Measurements from ENCODE around the gene NODAL. TPM values are rescaled to one million over a fixed set of nuclear protein-coding genes. Genes with fewer than 3 reads are reported as not detected.

Gene NODAL
- total RNA-seq, 2 experiments from 2014 or later: not detected

- no peaks in the 10 kb centered on the region for H3K9me3 Mint-ChIP-seq
- peak; percentile 62 for DNase-seq
- H3K27me3 Mint-ChIP-seq: peaks cover 28% of the 10 kb centered on the region
- CTCF ChIA-PET: interaction anchor here (0.7 to 4.1 kb wide), 40 partner anchors 14 to 415 kb away, joined by 3 to 41 read pairs (median 4); partner anchors contain the start of gene NODAL
- POLR2A ChIA-PET: interaction anchor here (0.6 kb wide), 1 partner anchor 233 kb away, joined by 3 read pairs; no protein-coding TSS in a partner anchor
- H3K4me1 Mint-ChIP-seq (ENCODE audit: low read depth): peaks cover 2% of the 10 kb centered on the region
- no peak overlapping the region for H3K4me3 Mint-ChIP-seq
- intact Hi-C loops (cut with micrococcal nuclease): loop anchor here (1.0 to 5.0 kb wide), 3 partner anchors 79 to 421 kb away; no protein-coding TSS in a partner anchor
- no peaks in the 10 kb centered on the region for H3K36me3 Mint-ChIP-seq
- H3K27ac Mint-ChIP-seq: no peak overlapping the region
Observed at GRCh38 chr10:70461397-70462348, 20.2 kb upstream of the NODAL start.

- no peaks in the 10 kb centered on the region for H3K36me3 Mint-ChIP-seq
Observed at GRCh38 chr10:70459774-70460490, 18.5 kb upstream of the NODAL start.

GRCh38 chr10:70459061-70459773 is 17.7 kb upstream of the NODAL start:
- DNase-seq: no peak
- Mint-ChIP-seq H3K36me3 (no peaks in the 10 kb centered on the region), H3K27ac (no peak overlapping the region), H3K27me3 (peaks cover 34% of the 10 kb centered on the region), H3K4me3 (no peak overlapping the region), H3K4me1 (ENCODE audit: low read depth) (peaks cover 2% of the 10 kb centered on the region), H3K9me3 (no peaks in the 10 kb centered on the region)
- intact Hi-C loops (cut with micrococcal nuclease): no loop called here
- ChIA-PET CTCF (interaction anchor here (0.8 kb wide), 1 partner anchor 79 kb away, joined by 3 read pairs; no protein-coding TSS in a partner anchor), POLR2A (no interaction called here)

More at GRCh38 chr10:70459774-70460490, 18.5 kb upstream of the NODAL start:
- Mint-ChIP-seq H3K4me1 (ENCODE audit: low read depth) (peaks cover 2% of the 10 kb centered on the region), H3K4me3 (no peak overlapping the region), H3K27me3 (peaks cover 34% of the 10 kb centered on the region), H3K27ac (no peak overlapping the region), H3K9me3 (no peaks in the 10 kb centered on the region)
- intact Hi-C loops (cut with micrococcal nuclease): loop anchor here (2.0 to 5.0 kb wide), 2 partner anchors 299 to 422 kb away; no protein-coding TSS in a partner anchor
- ChIA-PET POLR2A (no interaction called here), CTCF (interaction anchor here (0.8 to 3.1 kb wide), 4 partner anchors 16 to 81 kb away, joined by 3 to 28 read pairs (median 20); no protein-coding TSS in a partner anchor)
- DNase-seq: no peak

GRCh38 chr10:70458329-70459060 is 17.0 kb upstream of the NODAL start:
- ChIA-PET POLR2A (no interaction called here), CTCF (interaction anchor here (1.1 kb wide), 1 partner anchor 53 kb away, joined by 3 read pairs; no protein-coding TSS in a partner anchor)
- Mint-ChIP-seq H3K4me3 (no peak overlapping the region), H3K9me3 (no peaks in the 10 kb centered on the region), H3K27ac (no peak overlapping the region), H3K27me3 (peaks cover 34% of the 10 kb centered on the region), H3K4me1 (ENCODE audit: low read depth) (peaks cover 2% of the 10 kb centered on the region), H3K36me3 (no peaks in the 10 kb centered on the region)
- peak; percentile 66 for DNase-seq
- intact Hi-C loops (cut with micrococcal nuclease): no loop called here

- DNase-seq: no peak
- Mint-ChIP-seq H3K4me3 (no peak overlapping the region), H3K4me1 (ENCODE audit: low read depth) (peaks cover 2% of the 10 kb centered on the region), H3K27ac (no peak overlapping the region), H3K27me3 (peaks cover 34% of the 10 kb centered on the region), H3K36me3 (no peaks in the 10 kb centered on the region), H3K9me3 (no peaks in the 10 kb centered on the region)
- POLR2A ChIA-PET: no interaction called here
- intact Hi-C loops (cut with micrococcal nuclease): no loop called here
- CTCF ChIA-PET: interaction anchor here (1.1 kb wide), 1 partner anchor 52 kb away, joined by 3 read pairs; no protein-coding TSS in a partner anchor
Observed at GRCh38 chr10:70457759-70458305, 16.4 kb upstream of the NODAL start.

GRCh38 chr10:70456164-70456563 is 14.7 kb upstream of the NODAL start:
- H3K4me3 Mint-ChIP-seq: no peak overlapping the region
- POLR2A ChIA-PET: no interaction called here

GRCh38 chr10:70455213-70455630 is 13.7 kb upstream of the NODAL start:
- intact Hi-C loops (cut with micrococcal nuclease): no loop called here
- no peak for DNase-seq
- ChIA-PET CTCF (no interaction called here), POLR2A (no interaction called here)
- Mint-ChIP-seq H3K9me3 (no peaks in the 10 kb centered on the region), H3K4me3 (no peak overlapping the region), H3K27me3 (peaks cover 32% of the 10 kb centered on the region), H3K36me3 (no peaks in the 10 kb centered on the region), H3K27ac (no peak overlapping the region), H3K4me1 (ENCODE audit: low read depth) (peaks cover 2% of the 10 kb centered on the region)

More at GRCh38 chr10:70456164-70456563, 14.7 kb upstream of the NODAL start:
- Mint-ChIP-seq H3K27ac (no peak overlapping the region), H3K4me1 (ENCODE audit: low read depth) (peaks cover 2% of the 10 kb centered on the region), H3K36me3 (no peaks in the 10 kb centered on the region), H3K9me3 (no peaks in the 10 kb centered on the region), H3K27me3 (peaks cover 32% of the 10 kb centered on the region)
- CTCF ChIA-PET: interaction anchor here (1.3 kb wide), 1 partner anchor 303 kb away, joined by 4 read pairs; no protein-coding TSS in a partner anchor
- intact Hi-C loops (cut with micrococcal nuclease): no loop called here
- no peak for DNase-seq

- H3K27ac Mint-ChIP-seq: no peak overlapping the region
- H3K4me1 Mint-ChIP-seq (ENCODE audit: low read depth): no peaks in the 10 kb centered on the region
- no peak for DNase-seq
- H3K9me3 Mint-ChIP-seq: no peaks in the 10 kb centered on the region
- POLR2A ChIA-PET: no interaction called here
- CTCF ChIA-PET: interaction anchor here (0.6 to 3.3 kb wide), 2 partner anchors 13 to 39 kb away, joined by 3 to 10 read pairs; no protein-coding TSS in a partner anchor
- H3K36me3 Mint-ChIP-seq: no peaks in the 10 kb centered on the region
- intact Hi-C loops (cut with micrococcal nuclease): no loop called here
- no peak overlapping the region for H3K4me3 Mint-ChIP-seq
- H3K27me3 Mint-ChIP-seq: peaks cover 8% of the 10 kb centered on the region
Observed at GRCh38 chr10:70448236-70448635, 6.8 kb upstream of the NODAL start.

GRCh38 chr10:70445718-70446657 is 4.5 kb upstream of the NODAL start:
- no peak for DNase-seq
- CTCF ChIA-PET: interaction anchor here (0.9 to 3.3 kb wide), 4 partner anchors 13 to 95 kb away, joined by 3 to 10 read pairs (median 3); no protein-coding TSS in a partner anchor
- Mint-ChIP-seq H3K27me3 (peaks cover 25% of the 10 kb centered on the region), H3K4me1 (ENCODE audit: low read depth) (peaks cover 7% of the 10 kb centered on the region), H3K27ac (no peak overlapping the region), H3K4me3 (no peak overlapping the region), H3K9me3 (no peaks in the 10 kb centered on the region), H3K36me3 (no peaks in the 10 kb centered on the region)
- intact Hi-C loops (cut with micrococcal nuclease): no loop called here
- POLR2A ChIA-PET: no interaction called here

- intact Hi-C loops (cut with micrococcal nuclease): no loop called here
- CTCF ChIA-PET: interaction anchor here (1.3 kb wide), 1 partner anchor 18 kb away, joined by 3 read pairs; no protein-coding TSS in a partner anchor
- no peak overlapping the region for H3K27ac Mint-ChIP-seq
- H3K4me3 Mint-ChIP-seq: no peak overlapping the region
- no peaks in the 10 kb centered on the region for H3K36me3 Mint-ChIP-seq
- H3K4me1 Mint-ChIP-seq (ENCODE audit: low read depth): peaks cover 13% of the 10 kb centered on the region
- peaks cover 29% of the 10 kb centered on the region for H3K27me3 Mint-ChIP-seq
- no peak for DNase-seq
- POLR2A ChIA-PET: no interaction called here
- no peaks in the 10 kb centered on the region for H3K9me3 Mint-ChIP-seq
Observed at GRCh38 chr10:70444744-70445143, 3.3 kb upstream of the NODAL start.
